ENCODE measurements around the gene TDRD12.
"Not testable (repeated sequence)": the region's sequence is repeated elsewhere in the genome, so short reads cannot be mapped to it uniquely, and the experiment has no call there.

TDRD12 gene

GRCh38 chr19:32749361-32749760 is 29.8 kb downstream of the TDRD12 start:
- Histone ChIP-seq H3K27ac (no peak overlapping the region), H3K27me3 (peaks cover 0 to 20% (median 3%) of the 10 kb centered on the region in 11 experiments; a peak in 7 of 22 replicates), H3K9ac (no peak overlapping the region), H3K9me3 (replicated peaks in 1 of 11) (no peaks in the 10 kb centered on the region), H3K36me3 (no peaks in the 10 kb centered on the region), H3K4me2 (no peak overlapping the region), H3K4me3 (no peak overlapping the region), H4K20me1 (peaks cover 0 to 9% (median 0%) of the 10 kb centered on the region in 11 experiments; a peak in 2 of 22 replicates), H3K4me1 (peaks cover 0 to 12% (median 6%) of the 10 kb centered on the region in 10 experiments; a peak in 9 of 20 replicates)
- no peak for TF ChIP-seq Cebpa-rat (IDR thresholded peaks at IDR 0.05)

DNA sequence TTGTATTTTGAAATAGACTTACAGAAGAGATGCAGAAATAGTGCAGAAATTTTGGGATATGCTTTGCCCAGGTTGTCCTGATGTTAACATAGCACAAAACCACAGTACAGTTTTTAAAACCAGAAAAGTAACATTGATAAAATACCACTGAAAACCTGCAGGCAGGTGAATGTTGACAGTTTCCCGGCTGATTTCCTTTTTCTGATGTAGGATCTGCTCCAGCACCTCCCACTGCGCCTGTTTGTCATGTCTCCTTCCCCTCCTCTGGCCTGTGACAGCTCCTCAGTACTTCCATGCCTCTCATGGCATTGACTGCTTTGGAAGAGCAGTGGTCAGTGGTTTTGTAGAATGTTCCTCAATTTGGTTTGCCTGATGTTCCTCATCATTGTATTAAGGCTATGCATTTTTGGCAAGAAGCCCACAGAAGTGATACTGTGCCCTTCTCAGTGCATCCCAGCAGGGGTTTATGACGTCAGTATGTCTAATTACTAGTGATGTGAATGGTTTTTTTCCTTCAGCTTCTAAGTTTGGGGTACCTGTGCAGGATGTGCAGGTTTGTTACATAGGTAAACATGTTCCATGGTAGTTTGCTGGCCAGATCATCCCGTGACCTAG is 31.0 kb downstream of the TDRD12 start:
- H4K20me1 ChIP-seq: peaks cover 0 to 9% (median 0%) of the 10 kb centered on the region in 11 experiments; a peak in 2 of 22 replicates
- H3K9me3 ChIP-seq (replicated peaks in 1 of 11): no peaks in the 10 kb centered on the region
- H3K4me1 ChIP-seq: peaks cover 0 to 8% (median 4%) of the 10 kb centered on the region in 10 experiments; a peak in 9 of 20 replicates
- H3K4me3 ChIP-seq: no peak overlapping the region
- no peaks in the 10 kb centered on the region for H3K36me3 ChIP-seq
- H3K4me2 ChIP-seq: peak overlapping the region in 2 of 11 experiments; percentile 22 to 45; a peak in 3 of 22 replicates
- no peak overlapping the region for H3K27ac ChIP-seq
- peaks cover 0 to 15% (median 3%) of the 10 kb centered on the region in 11 experiments; a peak in 7 of 22 replicates for H3K27me3 ChIP-seq
- no peak overlapping the region for H3K9ac ChIP-seq
- TF ChIP-seq Cebpa-rat (IDR thresholded peaks at IDR 0.05): no peak

DNA sequence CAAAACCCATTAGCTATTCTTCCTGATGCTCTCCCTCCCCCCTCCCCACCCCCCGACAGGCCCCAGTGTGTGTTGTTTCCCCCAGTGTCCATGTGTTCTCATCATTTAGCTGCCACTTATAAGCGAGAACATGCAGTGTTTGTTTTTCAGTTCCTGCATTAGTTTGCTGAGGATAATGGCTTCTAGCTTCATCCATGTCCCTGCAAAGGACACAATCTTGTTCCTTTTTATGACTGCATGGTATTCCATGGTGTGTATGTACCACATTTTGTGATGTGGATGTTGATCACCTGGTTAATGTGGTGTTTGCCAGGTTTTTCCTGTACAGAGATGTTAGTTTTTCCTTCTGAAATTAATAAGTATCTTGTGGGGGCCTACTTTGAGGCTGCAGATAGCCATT is 31.5 kb downstream of the TDRD12 start:
- H4K20me1 ChIP-seq: peaks cover 0 to 9% (median 0%) of the 10 kb centered on the region in 11 experiments; a peak in 2 of 22 replicates
- peaks cover 0 to 15% (median 3%) of the 10 kb centered on the region in 11 experiments; a peak in 7 of 22 replicates for H3K27me3 ChIP-seq
- H3K27ac ChIP-seq: no peak overlapping the region
- H3K9me3 ChIP-seq (replicated peaks in 1 of 11): no peaks in the 10 kb centered on the region
- no peak overlapping the region for H3K9ac ChIP-seq
- no peak overlapping the region for H3K4me3 ChIP-seq
- H3K4me2 ChIP-seq: no peak overlapping the region
- no peaks in the 10 kb centered on the region for H3K36me3 ChIP-seq
- TF ChIP-seq Cebpa-rat (IDR thresholded peaks at IDR 0.05): no peak
- H3K4me1 ChIP-seq: peaks cover 0 to 5% (median 0%) of the 10 kb centered on the region in 10 experiments; a peak in 5 of 20 replicates

- Histone ChIP-seq H3K9me3 (replicated peaks in 1 of 11) (peaks cover 14 to 27% (median 17%) of the 10 kb centered on the region in 11 experiments), H3K27me3 (no peaks in the 10 kb centered on the region), H3K9ac (no peak overlapping the region), H3K4me1 (no peaks in the 10 kb centered on the region), H3K4me3 (no peak overlapping the region), H3K36me3 (no peaks in the 10 kb centered on the region), H3K4me2 (no peak overlapping the region), H4K20me1 (no peaks in the 10 kb centered on the region), H3K27ac (no peak overlapping the region)
- no peak for TF ChIP-seq Cebpa-rat (IDR thresholded peaks at IDR 0.05)
These were observed 37.6 kb downstream of the TDRD12 start for GRCh38 chr19:32757189-32757588.

DNA sequence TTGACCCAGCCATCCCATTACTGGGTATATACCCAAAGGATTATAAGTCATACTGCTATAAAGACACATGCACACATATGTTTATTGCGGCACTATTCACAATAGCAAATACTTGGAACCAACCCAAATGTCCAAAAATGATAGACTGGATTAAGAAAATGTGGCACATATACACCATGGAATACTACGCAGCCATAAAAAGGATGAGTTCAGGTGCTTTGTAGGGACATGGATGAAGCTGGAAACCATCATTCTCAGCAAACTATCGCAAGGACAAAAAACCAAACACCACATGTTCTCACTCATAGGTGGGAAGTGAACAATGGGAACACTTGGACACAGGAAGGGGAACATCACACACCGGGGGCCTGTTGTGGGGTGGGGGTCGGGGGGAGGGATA is 45.8 kb downstream of the TDRD12 start:
- not testable (repeated sequence) for H3K9ac ChIP-seq; H3K27me3 ChIP-seq; H3K36me3 ChIP-seq; H3K4me2 ChIP-seq; H4K20me1 ChIP-seq; H3K4me1 ChIP-seq; H3K27ac ChIP-seq; H3K4me3 ChIP-seq; H3K9me3 ChIP-seq (replicated peaks in 1 of 11)

DNA sequence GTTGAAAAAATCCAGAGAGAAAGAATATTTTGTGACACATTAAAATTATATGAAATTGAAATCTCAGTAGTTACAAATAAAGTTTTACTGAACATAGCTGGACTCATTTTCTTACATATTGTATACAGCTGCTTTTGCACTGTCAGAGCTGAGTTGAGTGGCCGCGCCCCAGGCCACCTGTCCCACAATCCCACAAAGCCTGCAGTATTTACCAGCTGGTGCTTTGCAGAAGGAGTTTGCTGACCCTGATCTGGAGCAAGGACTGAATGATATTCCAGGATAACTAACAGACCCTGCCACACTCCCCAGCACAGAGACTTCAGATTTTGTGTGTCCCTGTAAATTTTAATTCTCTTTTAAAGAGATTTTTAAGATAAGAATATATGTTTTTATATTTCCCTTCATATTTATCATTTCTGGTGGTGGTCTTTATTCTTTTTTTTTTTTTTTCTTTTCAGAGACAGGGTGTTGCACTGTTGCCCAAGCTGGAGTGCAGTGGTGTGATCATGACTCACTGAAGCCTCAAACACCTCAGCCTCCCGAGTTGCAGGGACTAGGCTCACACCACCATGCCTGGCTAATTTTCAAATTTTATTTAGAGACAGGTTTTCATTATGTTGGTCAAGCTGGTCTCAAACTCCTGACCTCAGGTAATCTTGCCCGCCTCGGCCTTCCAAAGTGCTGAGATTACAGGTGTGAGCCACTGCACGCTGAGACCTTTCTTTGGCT is 48.5 kb downstream of the TDRD12 start:
- TF ChIP-seq Cebpa-rat (IDR thresholded peaks at IDR 0.05): no peak
- no peak overlapping the region for H3K27ac ChIP-seq
- H3K4me3 ChIP-seq: no peak overlapping the region
- H4K20me1 ChIP-seq: no peaks in the 10 kb centered on the region
- H3K4me1 ChIP-seq: no peaks in the 10 kb centered on the region
- no peaks in the 10 kb centered on the region for H3K9me3 ChIP-seq (replicated peaks in 1 of 11)
- no peaks in the 10 kb centered on the region for H3K36me3 ChIP-seq
- H3K4me2 ChIP-seq: no peak overlapping the region
- no peak overlapping the region for H3K9ac ChIP-seq
- H3K27me3 ChIP-seq: no peaks in the 10 kb centered on the region

- H3K4me3 ChIP-seq: no peak overlapping the region
- H3K9me3 ChIP-seq (replicated peaks in 1 of 11): no peaks in the 10 kb centered on the region
- no peaks in the 10 kb centered on the region for H3K4me1 ChIP-seq
- no peak overlapping the region for H3K9ac ChIP-seq
- no peak for TF ChIP-seq Cebpa-rat (IDR thresholded peaks at IDR 0.05)
- H3K27me3 ChIP-seq: no peaks in the 10 kb centered on the region
- H3K27ac ChIP-seq: no peak overlapping the region
- no peaks in the 10 kb centered on the region for H4K20me1 ChIP-seq
- H3K4me2 ChIP-seq: no peak overlapping the region
- no peaks in the 10 kb centered on the region for H3K36me3 ChIP-seq
These were observed 52.0 kb downstream of the TDRD12 start for GRCh38 chr19:32771596-32771995.

GRCh38 chr19:32773126-32773525 is 53.6 kb downstream of the TDRD12 start:
- Histone ChIP-seq H3K27me3 (no peaks in the 10 kb centered on the region), H3K27ac (no peak overlapping the region), H3K4me2 (no peak overlapping the region), H3K36me3 (no peaks in the 10 kb centered on the region), H4K20me1 (no peaks in the 10 kb centered on the region), H3K9me3 (replicated peaks in 1 of 11) (no peaks in the 10 kb centered on the region), H3K9ac (no peak overlapping the region), H3K4me1 (no peaks in the 10 kb centered on the region), H3K4me3 (no peak overlapping the region)
- no peak for TF ChIP-seq Cebpa-rat (IDR thresholded peaks at IDR 0.05)

- Histone ChIP-seq H3K4me3 (no peak overlapping the region), H3K36me3 (no peaks in the 10 kb centered on the region), H3K9ac (no peak overlapping the region), H4K20me1 (no peaks in the 10 kb centered on the region), H3K9me3 (replicated peaks in 1 of 11) (peaks cover 12 to 29% (median 19%) of the 10 kb centered on the region in 11 experiments; a peak in 20 of 22 replicates), H3K27me3 (no peaks in the 10 kb centered on the region), H3K27ac (no peak overlapping the region), H3K4me1 (peaks cover 0 to 8% (median 5%) of the 10 kb centered on the region in 10 experiments; a peak in 9 of 20 replicates), H3K4me2 (peak overlapping the region in 3 of 11 experiments; percentile 4 to 35 (median 34); a peak in 3 of 22 replicates)
- no peak for TF ChIP-seq Cebpa-rat (IDR thresholded peaks at IDR 0.05)
These were observed 59.5 kb downstream of the TDRD12 start for GRCh38 chr19:32779082-32779481.
